Measurements from ENCODE around the gene STAT3.
"Not testable (repeated sequence)": the region's sequence is repeated elsewhere in the genome, so short reads cannot be mapped to it uniquely, and the experiment has no call there.

STAT3 gene

DNA sequence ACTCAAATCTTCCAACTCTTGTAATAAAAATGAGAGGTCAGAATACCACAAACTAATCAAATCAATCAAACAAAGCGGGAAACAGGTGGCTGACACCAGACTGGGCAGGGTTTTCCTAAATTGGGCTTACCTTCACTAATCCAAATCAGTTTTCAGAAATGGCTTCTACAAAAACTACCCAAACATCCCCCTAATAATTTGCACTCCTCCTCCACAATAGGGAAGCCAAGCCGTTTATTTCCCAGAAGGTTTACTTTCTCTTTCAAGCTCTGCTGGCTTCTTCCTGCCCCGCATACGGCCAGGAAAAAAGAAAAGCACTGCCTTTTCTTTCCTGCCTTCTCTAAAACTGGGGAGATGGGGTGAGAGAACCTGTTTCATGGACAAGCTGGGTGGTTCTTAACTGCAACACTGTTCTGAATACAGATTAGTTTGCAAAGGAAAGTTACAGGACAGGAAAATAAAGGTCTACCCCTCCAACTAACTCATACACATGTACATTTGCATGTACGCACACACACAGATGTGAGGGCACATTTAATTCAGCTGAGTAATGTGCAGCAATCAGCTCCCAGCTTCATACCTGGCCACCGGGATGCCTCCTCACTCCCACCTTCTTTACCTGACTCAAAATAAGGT, 9.2 kb downstream of the STAT3 start:
- peak; percentile 52 for DNase-seq

GRCh38 chr17:42378359-42378958, 9.8 kb downstream of the STAT3 start:
- DNase-seq: no peak

DNA sequence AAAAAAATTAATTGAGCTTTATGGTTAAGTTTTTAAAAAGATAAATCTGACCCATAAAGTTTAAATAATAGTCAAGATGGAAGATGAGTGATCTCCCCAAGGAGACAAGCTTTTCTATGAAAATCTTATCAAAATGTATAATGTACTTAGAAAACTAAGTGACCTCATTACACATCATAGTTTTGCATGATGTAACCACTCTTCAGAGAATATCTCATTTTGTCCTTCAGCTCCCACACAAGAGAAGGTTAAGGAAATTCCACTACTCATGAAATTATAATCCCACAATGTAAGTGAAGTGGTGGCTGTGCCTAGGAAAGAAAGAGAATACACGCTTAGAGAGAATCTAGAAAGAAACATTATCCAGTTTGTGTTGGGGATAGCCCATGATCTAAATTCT, 14.3 kb downstream of the STAT3 start:
- no peak for DNase-seq

- no peak for DNase-seq
These were observed 16.1 kb downstream of the STAT3 start for GRCh38 chr17:42372142-42372541.

- peak; percentile 88 for DNase-seq
These were observed 19.3 kb downstream of the STAT3 start for GRCh38 chr17:42368797-42369561.

- not testable (repeated sequence) for DNase-seq
These were observed 19.9 kb downstream of the STAT3 start for GRCh38 chr17:42368310-42368709.

DNA sequence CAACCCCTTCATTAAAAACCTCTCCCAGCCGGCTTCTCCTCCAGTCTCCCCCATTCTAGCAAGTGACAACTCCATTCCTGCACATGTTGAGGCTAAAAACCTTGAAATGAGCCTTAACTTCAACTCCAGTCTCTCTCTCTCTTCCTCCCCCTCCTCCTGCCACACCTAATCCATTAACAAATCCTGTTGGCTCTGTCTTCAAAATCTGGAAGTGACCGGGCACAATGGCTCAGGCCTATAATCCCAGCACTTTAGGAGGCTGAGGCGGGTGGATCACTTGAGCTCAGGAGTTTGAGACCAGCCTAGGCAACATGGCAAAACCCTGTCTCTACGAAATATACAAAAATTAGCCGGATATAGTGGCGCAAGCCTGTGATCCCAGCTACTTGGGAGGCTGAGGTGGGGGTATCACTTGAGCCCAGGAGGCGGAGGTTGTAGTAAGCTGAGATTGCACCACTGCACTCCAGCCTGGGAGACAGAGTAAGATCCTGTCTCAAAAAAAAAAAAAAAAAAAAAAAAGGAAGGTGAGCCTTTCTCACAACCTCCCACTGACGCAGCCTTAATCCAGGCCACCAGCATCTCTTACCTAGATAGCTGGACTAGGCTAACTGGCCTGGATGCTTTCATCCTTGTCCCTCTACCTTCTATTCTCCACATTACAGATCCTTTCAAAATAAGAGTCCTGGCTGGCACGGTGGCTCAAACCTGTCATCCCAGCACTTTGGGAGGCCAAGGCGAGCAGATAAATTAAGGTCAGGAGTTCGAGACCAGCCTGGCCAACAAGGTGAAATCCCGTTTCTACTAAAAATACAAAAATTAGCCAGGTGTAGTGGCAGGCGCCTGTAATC, 21.8 kb downstream of the STAT3 start:
- DNase-seq: peak; percentile 32

DNA sequence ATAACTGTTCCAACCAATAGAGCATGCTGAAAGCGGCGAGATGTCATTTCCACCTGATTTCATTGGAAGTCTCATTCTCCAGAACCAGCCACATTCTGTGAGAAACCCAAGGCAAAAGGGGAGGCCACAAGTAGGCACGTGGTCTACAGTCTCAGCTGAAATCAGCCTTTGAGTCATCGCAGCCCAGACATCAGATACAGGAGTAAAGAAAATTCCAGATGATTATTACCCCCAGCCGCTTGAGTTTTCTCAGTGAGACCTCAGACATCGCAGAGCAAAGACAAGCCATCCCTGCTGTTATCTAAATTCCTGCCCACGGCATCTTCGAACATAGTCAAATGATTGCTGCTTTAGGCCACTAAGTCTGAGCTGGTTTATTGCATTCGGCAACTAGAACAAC, 23.1 kb downstream of the STAT3 start:
- DNase-seq: peak; percentile 58

- DNase-seq: peak; percentile 77
These were observed 24.3 kb downstream of the STAT3 start for GRCh38 chr17:42363767-42364585.

- no peak for DNase-seq
These were observed 25.0 kb downstream of the STAT3 start for GRCh38 chr17:42363231-42363630.

DNA sequence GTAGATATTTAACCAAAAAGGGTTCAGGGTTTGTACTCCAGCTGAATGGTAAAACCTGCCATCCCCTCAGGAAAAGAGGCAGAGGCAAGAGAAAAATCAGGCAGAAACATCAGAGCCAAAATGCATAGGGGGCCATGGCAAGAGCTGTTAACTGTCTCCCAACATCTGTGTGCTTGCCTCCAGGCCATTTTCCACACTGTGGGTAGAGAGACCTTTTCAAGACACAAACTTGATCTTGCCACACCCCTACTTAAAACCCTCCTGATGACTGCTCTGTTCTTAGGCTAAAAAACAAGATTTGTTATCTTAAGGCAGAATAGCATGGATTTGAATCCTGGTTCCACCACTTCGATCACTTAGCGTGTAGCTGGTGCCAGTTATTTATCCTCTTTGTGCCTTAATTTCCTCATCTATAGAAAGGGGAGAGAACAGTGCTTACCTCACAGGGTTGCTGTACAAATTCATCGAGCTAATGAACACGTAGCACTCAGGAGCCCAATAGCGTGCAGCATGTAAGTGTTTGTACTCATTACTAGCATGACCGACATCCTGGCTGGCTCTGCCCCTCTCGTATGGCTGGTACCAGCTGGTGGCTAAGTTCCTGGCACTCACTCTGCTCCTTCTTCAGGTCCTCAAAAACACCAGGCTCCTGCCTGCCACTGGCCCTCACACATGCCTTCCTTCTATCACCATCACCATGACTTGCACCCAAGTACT, 25.8 kb downstream of the STAT3 start:
- peak; percentile 36 for DNase-seq

GRCh38 chr17:42361781-42362186, 26.5 kb downstream of the STAT3 start:
- DNase-seq: no peak

DNA sequence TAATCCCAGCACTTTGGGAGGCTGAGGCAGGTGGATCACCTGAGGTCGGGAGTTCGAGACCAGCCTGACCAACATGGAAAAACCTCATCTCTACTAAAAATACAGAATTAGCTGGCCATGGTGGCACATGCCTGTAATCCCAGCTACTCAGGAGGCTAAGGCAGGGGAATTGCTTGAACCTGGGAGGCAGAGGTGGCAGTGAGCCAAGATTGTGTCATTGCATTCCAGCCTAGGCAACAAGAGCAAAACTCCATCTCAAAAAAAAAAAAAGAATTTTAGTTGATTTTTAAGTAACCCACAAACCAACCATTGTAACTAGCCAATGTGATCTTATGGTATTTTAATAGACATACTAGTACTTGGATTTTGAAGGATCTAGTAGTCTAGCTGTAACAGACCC, 27.9 kb downstream of the STAT3 start:
- not testable (repeated sequence) for DNase-seq

DNA sequence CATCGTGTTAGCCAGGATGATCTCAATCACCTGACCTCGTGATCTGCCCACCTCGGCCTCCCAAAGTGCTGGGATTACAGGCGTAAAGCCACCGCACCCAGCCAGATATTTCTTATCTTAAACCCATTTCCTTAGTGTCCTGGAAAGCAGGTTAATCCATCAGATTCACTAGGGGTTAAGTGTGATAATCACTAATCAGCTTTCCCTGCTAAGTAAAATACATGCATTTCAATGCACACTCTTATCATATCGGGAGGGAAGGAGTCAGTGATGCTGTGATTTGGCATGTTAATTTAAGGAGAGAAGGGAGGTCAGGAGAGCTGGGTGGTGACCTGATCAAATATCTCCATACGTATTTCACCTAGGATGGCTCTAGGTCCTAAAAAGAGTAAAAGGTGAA, 29.1 kb downstream of the STAT3 start:
- no peak for DNase-seq

- no peak for DNase-seq
These were observed 29.8 kb downstream of the STAT3 start for GRCh38 chr17:42358434-42358833.

DNA sequence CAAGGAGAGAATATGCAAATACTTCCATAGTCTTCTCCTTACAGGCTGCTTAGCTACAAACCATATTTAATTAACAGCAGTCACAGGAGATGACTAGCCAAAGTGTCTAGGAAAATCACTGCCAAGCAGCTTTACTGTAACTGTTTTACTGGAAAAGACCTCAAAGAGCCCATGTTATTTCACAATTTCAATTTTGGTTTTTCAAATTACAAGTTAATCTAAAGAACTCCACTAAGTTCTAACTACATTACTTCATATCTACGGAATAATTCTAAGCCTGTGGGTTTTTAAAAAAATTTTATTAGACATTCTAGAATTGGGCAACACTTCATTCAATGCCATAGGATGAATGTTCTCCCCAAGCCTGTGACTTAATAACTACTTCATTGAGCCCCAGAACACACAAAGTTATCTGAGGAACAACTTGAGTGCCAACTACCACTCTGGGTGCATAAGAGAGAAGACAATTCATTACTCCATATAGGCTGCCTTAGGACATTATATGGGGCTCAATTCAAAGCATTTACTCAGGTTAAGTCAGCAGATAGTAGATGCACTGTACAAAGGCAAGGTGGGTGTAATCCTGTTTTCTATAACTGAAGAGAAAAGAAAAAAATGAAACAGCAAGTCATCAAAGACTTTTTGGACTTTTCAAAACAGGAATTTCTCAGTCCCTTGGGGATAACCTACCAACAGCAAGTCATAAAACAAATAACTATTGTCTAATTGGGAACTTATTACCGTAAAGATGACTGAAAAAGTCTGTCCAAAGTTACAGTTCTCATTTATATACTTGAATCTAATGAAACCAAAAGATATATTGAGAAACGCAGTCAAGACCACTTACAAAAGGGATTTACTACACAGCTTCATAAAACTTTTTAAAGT, 33.0 kb downstream of the STAT3 start:
- peak; percentile 41 for DNase-seq

DNA sequence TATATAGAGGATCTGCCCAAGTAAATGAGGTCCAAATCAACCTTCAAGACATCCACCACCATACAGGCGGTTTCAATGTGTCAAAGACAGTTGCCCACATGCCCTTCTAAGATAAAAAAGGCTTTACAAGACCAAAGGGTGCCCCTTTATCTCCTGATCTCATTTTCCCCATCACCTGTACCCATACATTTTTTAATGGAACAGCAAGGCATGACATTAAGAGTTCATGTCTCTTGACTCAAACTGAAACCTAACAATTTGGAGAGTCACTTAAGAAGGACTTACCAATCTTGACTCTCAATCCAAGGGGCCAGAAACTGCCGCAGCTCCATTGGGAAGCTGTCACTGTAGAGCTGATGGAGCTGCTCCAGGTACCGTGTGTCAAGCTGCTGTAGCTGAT, 40.1 kb downstream of the STAT3 start:
- no peak for DNase-seq

DNA sequence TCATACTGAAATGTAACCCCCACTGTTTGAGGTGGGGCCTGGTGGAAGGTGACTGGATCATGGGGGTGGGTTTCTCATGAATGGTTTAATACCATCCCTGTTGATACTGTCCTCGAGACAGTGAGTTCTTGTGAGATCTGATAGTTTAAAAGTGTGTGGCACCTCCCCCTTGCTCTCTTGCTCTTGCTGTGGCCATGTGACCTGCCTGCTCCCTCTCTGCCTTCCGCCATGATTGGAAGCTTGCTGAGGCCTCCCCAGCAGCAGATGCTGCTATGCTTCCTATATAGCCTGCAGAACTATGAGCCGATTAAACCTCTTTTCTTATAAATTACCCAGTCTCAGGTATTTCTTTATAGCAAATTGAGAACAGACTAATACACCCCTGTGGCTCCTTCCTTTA, 40.6 kb downstream of the STAT3 start:
- DNase-seq: no peak

GRCh38 chr17:42347198-42347597, 41.0 kb downstream of the STAT3 start:
- DNase-seq: no peak

DNA sequence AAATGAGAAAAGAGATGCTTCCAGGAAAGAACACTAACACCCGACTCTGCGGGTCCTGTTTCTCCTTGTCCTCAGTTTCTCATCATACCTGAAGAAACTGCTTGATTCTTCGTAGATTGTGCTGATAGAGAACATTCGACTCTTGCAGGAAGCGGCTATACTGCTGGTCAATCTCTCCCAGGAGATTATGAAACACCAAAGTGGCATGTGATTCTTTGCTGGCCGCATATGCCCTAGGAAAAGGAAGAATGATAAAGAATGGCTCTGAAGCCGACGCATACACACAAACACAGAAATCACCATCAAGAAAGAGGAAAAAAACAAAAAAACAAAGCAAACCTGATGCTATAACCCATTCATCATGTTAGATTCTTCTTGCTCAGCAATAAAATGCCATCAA, 41.8 kb downstream of the STAT3 start:
- DNase-seq: no peak

Data from hematopoietic multipotent progenitor cell treated with erythropoietin and hydrocortisone succinate and interleukin-3 and kit ligand, for 4 days (in vitro differentiated cells).